Measurements from ENCODE around the gene KIRREL3.

Gene KIRREL3

GRCh38 chr11:126997641-126998040, 2.9 kb downstream of the KIRREL3 start:
- DNase-seq (ENCODE audit: low read depth in 1 of 2, low spot score in 1 of 2) = no peak

DNA sequence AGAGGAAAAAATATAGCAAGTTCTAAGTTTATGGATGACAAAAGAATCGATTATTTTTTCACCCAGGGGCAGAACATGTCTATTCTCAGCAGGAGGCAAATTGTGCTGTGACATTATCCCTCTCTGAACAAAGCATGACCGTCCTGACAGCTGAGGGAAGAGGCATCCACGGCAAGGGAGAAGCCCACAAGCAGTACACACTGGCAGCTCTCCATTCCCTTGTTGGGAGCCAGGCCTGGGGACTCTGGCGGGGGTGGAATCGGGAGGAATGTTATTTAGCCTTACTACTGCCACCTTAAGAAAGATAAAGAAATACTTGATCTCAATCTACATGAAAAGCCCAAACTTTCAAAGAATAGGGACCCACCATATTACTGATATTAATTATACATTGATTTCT, 3.4 kb downstream of the KIRREL3 start:
- no peak for DNase-seq (ENCODE audit: low read depth in 1 of 2, low spot score in 1 of 2)

GRCh38 chr11:126996036-126996804, 4.3 kb downstream of the KIRREL3 start:
- DNase-seq (ENCODE audit: low read depth in 1 of 2, low spot score in 1 of 2) = no peak

DNA sequence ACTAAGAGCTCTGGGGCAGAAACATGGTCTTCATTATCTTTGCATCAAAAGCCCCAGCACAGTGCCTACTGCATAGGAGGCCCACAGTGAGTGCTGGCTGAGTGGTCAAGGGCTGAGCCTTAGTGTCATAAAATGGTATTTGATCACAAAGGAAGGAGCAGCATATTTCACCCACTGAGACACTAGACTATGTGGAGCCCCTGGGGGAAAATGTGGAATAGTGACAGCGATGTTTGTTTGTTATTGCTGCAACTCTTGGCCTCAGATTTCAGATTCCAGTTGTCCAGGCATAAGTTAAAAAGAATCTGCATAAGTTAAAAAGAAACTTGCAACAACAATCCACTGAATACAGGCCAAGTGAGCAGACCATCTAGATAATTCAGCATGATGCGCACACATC, 7.0 kb downstream of the KIRREL3 start:
- no peak for DNase-seq (ENCODE audit: low read depth in 1 of 2, low spot score in 1 of 2)

DNA sequence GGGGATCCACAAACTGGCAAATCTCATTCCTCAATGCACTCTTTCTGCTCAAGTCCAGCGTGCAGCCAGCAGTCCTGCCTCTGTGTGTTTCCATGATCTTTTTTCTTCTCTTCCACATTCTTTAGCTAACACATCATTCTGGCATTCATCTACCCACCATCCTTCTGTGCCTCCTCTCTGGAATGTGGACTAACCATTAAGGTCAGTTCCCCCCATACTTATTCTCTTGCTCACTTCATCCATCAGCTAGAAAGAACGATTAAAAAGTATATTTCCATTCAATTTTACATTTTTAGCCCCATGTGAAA, 7.8 kb downstream of the KIRREL3 start:
- no peak for DNase-seq (ENCODE audit: low read depth in 1 of 2, low spot score in 1 of 2)

- no peak for DNase-seq (ENCODE audit: low read depth in 1 of 2, low spot score in 1 of 2)
Measured at GRCh38 chr11:126992065-126992803, 8.3 kb downstream of the KIRREL3 start.

DNA sequence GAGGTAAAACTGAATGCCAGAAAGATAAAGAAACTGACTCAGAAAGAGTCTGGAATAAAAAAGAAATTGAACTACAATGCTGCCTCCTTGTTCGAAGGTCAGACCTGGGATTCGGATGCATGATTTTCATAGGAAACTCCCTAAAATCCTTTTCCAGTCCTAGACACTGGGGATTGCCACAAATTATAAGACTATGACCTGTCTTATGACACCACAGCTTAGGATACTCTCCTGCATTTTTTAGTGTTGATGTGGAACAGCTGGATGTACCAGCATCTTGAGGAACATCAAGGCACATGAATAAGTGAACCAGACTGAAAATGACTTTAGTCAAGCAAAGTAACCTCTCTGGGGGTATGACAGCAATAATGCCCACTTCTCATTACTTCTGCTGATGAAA, 9.0 kb downstream of the KIRREL3 start:
- DNase-seq (ENCODE audit: low read depth in 1 of 2, low spot score in 1 of 2) = no peak

- DNase-seq (ENCODE audit: low read depth in 1 of 2, low spot score in 1 of 2) = no peak
Measured at GRCh38 chr11:126990716-126991480, 9.7 kb downstream of the KIRREL3 start.

GRCh38 chr11:126989942-126990715, 10.4 kb downstream of the KIRREL3 start:
- peak; percentile 17 to 24 for DNase-seq (ENCODE audit: low read depth in 1 of 2, low spot score in 1 of 2)

DNA sequence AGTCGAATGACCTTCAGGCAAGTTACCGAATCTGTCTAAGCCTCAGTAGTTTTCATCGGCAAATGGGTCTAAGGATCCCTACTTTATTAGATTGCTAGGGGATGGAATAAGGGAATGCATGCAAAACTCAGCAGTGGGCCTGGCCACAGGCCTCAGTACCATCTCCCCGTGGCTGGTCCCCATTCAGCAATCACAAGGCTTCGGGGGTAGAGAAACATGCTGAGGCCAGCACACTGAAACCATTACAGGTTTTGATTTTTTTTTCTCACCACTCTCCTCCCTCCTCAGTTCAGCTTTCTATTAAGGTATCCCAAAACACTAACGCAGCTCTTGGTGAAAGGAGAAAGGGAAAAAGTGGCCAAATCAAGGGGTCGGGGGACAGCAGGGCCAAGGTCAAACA, 11.9 kb downstream of the KIRREL3 start:
- DNase-seq (ENCODE audit: low read depth in 1 of 2, low spot score in 1 of 2) = no peak

DNA sequence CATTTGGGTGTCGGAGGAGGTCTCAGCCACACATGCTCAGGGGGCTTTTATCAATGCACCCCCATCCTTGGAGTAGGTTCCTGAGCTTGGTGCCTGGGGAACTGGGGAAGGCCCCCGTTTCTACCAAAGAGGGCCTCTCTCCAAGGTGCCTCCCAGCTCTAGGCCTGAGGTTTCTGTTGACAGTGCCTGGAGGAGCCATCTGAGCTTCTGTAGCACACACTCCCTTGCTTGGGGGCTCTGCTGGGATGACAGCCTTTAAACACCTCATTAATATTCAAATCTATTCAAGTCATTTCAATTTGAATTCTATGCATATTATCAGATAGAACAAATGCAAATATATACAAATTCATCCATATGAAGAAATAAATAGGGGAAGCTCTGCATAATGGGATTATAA, 18.9 kb downstream of the KIRREL3 start:
- no peak for DNase-seq (ENCODE audit: low read depth in 1 of 2, low spot score in 1 of 2)

GRCh38 chr11:126978911-126979310, 21.7 kb downstream of the KIRREL3 start:
- DNase-seq (ENCODE audit: low read depth in 1 of 2, low spot score in 1 of 2) = no peak

DNA sequence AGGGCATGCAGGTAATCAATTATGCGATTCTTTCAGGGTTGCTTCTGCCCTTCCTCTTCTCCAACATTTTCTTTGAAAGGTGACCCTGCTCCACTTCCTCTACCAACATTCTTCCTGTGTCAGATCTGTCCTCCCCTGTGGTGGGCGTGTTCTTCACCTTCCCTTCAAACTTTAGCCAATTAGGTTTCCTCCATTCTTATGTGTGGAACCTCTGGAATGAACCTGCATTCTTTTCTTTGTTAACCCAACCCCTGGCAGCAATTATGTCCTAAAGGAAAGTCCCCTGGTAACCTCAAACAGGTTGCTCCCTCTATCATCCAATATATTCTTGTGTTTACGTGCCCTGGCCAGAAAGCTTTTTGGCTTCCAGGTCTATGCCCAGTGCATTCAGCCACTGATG, 22.4 kb downstream of the KIRREL3 start:
- DNase-seq (ENCODE audit: low read depth in 1 of 2, low spot score in 1 of 2) = no peak

DNA sequence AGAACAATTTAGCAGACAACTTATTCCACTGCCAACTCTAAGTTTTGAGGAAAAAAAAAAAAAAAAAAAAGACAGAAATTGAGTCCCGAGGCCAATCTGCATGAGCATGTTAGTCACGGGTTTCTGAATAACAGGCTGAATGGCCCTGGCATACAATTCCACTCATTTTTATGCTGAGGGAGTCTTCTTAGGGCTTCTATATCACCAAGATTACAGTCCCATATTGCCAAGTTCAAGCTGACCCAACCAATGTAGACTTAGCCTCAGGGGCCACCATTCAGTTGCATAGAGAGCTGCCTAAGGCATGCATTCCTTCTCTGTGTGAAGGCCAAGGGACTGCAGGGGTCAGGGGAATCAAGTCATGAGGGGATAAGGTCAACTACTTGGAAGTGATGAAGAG, 27.5 kb downstream of the KIRREL3 start:
- no peak for DNase-seq (ENCODE audit: low read depth in 1 of 2, low spot score in 1 of 2)

DNA sequence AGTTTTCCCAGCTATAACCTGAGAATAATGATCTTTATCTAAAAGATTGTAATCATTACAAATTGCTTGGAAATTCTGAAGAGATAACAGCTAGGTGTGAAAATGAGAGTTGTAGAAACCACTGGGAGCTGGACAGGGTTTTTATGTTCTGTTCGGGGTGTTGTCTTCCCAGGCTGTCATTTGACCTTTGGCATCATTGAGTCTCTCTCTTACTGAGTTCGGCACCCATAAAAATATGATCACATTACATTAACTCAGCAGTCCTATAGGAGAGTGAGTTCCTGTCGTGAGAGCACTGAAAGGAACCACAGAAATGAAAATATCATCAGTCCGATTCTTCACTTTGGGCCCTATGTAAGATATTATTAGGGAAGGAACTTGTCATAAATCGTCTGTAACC, 29.3 kb downstream of the KIRREL3 start:
- DNase-seq (ENCODE audit: low read depth in 1 of 2, low spot score in 1 of 2) = no peak

- no peak for DNase-seq (ENCODE audit: low read depth in 1 of 2, low spot score in 1 of 2)
Measured at GRCh38 chr11:126969865-126970479, 30.6 kb downstream of the KIRREL3 start.

DNA sequence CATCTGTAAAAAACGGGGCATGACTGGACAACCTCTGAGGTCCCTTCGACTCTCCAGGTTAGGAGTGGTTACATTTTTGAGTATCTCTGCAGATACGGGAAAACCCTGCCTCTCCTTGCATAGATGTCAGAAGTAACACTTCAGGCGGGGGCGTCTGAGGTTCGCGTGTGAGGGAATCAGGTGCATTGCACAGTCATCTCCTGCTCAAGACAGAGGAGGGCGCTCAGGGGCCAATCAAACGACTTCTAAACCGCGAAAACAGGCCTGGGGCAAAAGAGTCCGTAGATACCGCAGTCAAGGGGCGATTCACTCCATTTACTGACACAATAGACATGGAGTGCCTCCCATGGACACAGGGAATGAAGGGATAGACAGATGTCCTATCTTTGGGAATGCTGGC, 31.7 kb downstream of the KIRREL3 start:
- DNase-seq (ENCODE audit: low read depth in 1 of 2, low spot score in 1 of 2) = no peak

- no peak for DNase-seq (ENCODE audit: low read depth in 1 of 2, low spot score in 1 of 2)
Measured at GRCh38 chr11:126965331-126965730, 35.2 kb downstream of the KIRREL3 start.

GRCh38 chr11:126963603-126964363, 36.8 kb downstream of the KIRREL3 start:
- DNase-seq (ENCODE audit: low read depth in 1 of 2, low spot score in 1 of 2) = no peak

- no peak for DNase-seq (ENCODE audit: low read depth in 1 of 2, low spot score in 1 of 2)
Measured at GRCh38 chr11:126963115-126963514, 37.5 kb downstream of the KIRREL3 start.
